CD4-positive, alpha-beta T cell (primary cell): ENCODE measurements around the gene CEP89. TPM values are rescaled to one million over a fixed set of nuclear protein-coding genes. Genes with fewer than 3 reads are reported as not detected.
"Not testable (repeated sequence)": the region's sequence is repeated elsewhere in the genome, so short reads cannot be mapped to it uniquely, and the experiment has no call there.

Experiments
- ATAC-seq: fragments of 200-7000 bp; cut with Tn5 transposase; one replicate; pipeline ENCODE4 v1.10.0; 2022; ENCODE audit warnings: mild to moderate bottlenecking; ENCODE audit not compliant: poor library complexity
- CTCF ChIA-PET: fragments of 350-600 bp; sonication (Branson Sonifier 250); formaldehyde crosslinking; loops from one replicate; lab custom pipeline; 2021; ENCODE audit warnings: antibody characterized with exemption, inconsistent platforms; lab: Charles Lee
- POLR2A ChIA-PET: fragments of 350-600 bp; sonication (Branson Sonifier 250); formaldehyde crosslinking; loops from one replicate; lab custom pipeline; 2021; ENCODE audit warnings: antibody characterized with exemption, inconsistent platforms; lab: Charles Lee
- DNase-seq, 14 experiments: peaks; one replicate each; pipeline ENCODE4 v3.0.0-alpha.2; 2013 to 2020; ENCODE audit warnings: mixed read lengths in 2 of 14
- H3K27ac ChIP-seq, 2 donors: one replicate each; pipeline versions ENCODE4 v1.5.1 to v1.7.0; 2013; ENCODE audit warnings: low read length in 2 of 2, low read depth in 1 of 2, mild to moderate bottlenecking in 1 of 2
- H3K27me3 ChIP-seq, 2 experiments: 1 replicate in 1 of 2; 2 replicates in 1 of 2; pipeline versions ENCODE4 v1.6.1 to v1.7.0; 2013; ENCODE audit warnings: low read length in 2 of 2, control low read depth in 1 of 2, mild to moderate bottlenecking in 1 of 2, moderate library complexity in 1 of 2; ENCODE audit not compliant: insufficient read depth in 2 of 2, control insufficient read depth in 1 of 2
- H3K36me3 ChIP-seq: one replicate; pipeline ENCODE4 v1.6.1; 2013; ENCODE audit warnings: low read length, control low read depth; ENCODE audit not compliant: insufficient read depth
- H3K4me1 ChIP-seq: one replicate; pipeline ENCODE4 v1.6.1; 2013; ENCODE audit warnings: low read length, control low read depth; ENCODE audit not compliant: insufficient read depth
- H3K4me3 ChIP-seq: one replicate; pipeline ENCODE4 v1.5.1; 2013; ENCODE audit warnings: mild to moderate bottlenecking, low read length, moderate library complexity
- H3K9me3 ChIP-seq, 2 experiments: 1 replicate in 1 of 2; 2 replicates in 1 of 2; pipeline versions ENCODE4 v1.6.1 to v1.7.0; 2013; ENCODE audit warnings: low read length in 2 of 2, mild to moderate bottlenecking in 2 of 2, control low read depth in 1 of 2, moderate library complexity in 1 of 2; ENCODE audit not compliant: control insufficient read depth in 1 of 2, insufficient read depth in 1 of 2
- H3K27ac Mint-ChIP-seq: one replicate; pipeline ENCODE4 v1.8.0; 2020; ENCODE audit warnings: mixed read lengths
- H3K27me3 Mint-ChIP-seq: one replicate; pipeline ENCODE4 v1.8.0; 2021; ENCODE audit warnings: mixed read lengths
- H3K36me3 Mint-ChIP-seq: one replicate; pipeline ENCODE4 v1.8.0; 2021; ENCODE audit warnings: low read depth, mixed read lengths
- H3K4me1 Mint-ChIP-seq: one replicate; pipeline ENCODE4 v1.8.0; 2021; ENCODE audit warnings: low read depth, mixed read lengths
- H3K4me3 Mint-ChIP-seq: one replicate; pipeline ENCODE4 v1.8.0; 2020; ENCODE audit warnings: mild to moderate bottlenecking, mixed read lengths
- H3K9me3 Mint-ChIP-seq: one replicate; pipeline ENCODE4 v1.8.0; 2020; ENCODE audit warnings: mixed read lengths
- CTCF ChIP-seq: fragments of 200-600 bp; IDR thresholded peaks from one replicate; pipeline ENCODE4 v1.8.0; 2022; ENCODE audit warnings: antibody characterized with exemption, mild to moderate bottlenecking
- intact Hi-C, 2 experiments: fragments of 100-400 bp; cut with DNase I in 1 of 2; cut with micrococcal nuclease in 1 of 2; formaldehyde crosslinking; loops; one replicate each; pipeline versions ENCODE4 v1.15.1 to v1.9.0; 2023 to 2025; cut with DNase I, micrococcal nuclease
- total RNA-seq, 174 experiments: library from RNA in 2 of 174; stranded (reverse) in 2 of 174; gene quantifications; one replicate each; pipeline ENCODE4 v1.2.3 and lab custom pipeline; 2021 to 2026

Gene CEP89
- total RNA-seq, 2 experiments from 2014 or later, result 4.0 to 5.1 TPM

GRCh38 chr19:32869966-32870573, 101.7 kb downstream of the CEP89 start:
- Mint-ChIP-seq H3K36me3 (no peaks in the 10 kb centered on the region), H3K4me3 (no peak overlapping the region), H3K4me1 (no peaks in the 10 kb centered on the region), H3K27ac (no peak overlapping the region), H3K27me3 (no peaks in the 10 kb centered on the region), H3K9me3 (no peaks in the 10 kb centered on the region)
- Histone ChIP-seq H3K36me3 (no peaks in the 10 kb centered on the region), H3K9me3 (no peaks in the 10 kb centered on the region), H3K27me3 (no peaks in the 10 kb centered on the region), H3K4me1 (no peaks in the 10 kb centered on the region), H3K4me3 (no peak overlapping the region), H3K27ac (no peak overlapping the region)
- no peak for TF ChIP-seq CTCF
- DNase-seq (no peak), ATAC-seq (no peak)
- intact Hi-C loops, result no loop called here
- POLR2A ChIA-PET, result no interaction called here
- CTCF ChIA-PET, result no interaction called here

- no peaks in the 10 kb centered on the region for H3K27me3 ChIP-seq
- no peaks in the 10 kb centered on the region for H3K9me3 ChIP-seq
- no peaks in the 10 kb centered on the region for H3K9me3 Mint-ChIP-seq
- intact Hi-C loops, result no loop called here
- no peak within 1 kb of the TSS for H3K4me3 ChIP-seq
- H3K36me3 Mint-ChIP-seq, result no peaks in the 10 kb centered on the region
- no peak for ATAC-seq
- no peak for DNase-seq
- no peak within 1 kb of the TSS for H3K4me3 Mint-ChIP-seq
- no peaks in the 10 kb centered on the region for H3K36me3 ChIP-seq
- no peaks in the 10 kb centered on the region for H3K4me1 Mint-ChIP-seq
- no peak for TF ChIP-seq CTCF
- ChIA-PET CTCF (no interaction called here), POLR2A (no interaction called here)
- H3K27ac Mint-ChIP-seq, result no peak within 1 kb of the TSS
- no peaks in the 10 kb centered on the region for H3K27me3 Mint-ChIP-seq
- no peaks in the 10 kb centered on the region for H3K4me1 ChIP-seq
- no peak within 1 kb of the TSS for H3K27ac ChIP-seq
These were observed 102.3 kb downstream of the CEP89 start, which contains the start of gene SLC7A9 for GRCh38 chr19:32869369-32869965. Gene SLC7A9 (minus strand): TSS chr19:32869767. CDS start chr19:32868534, 1,233 bp downstream.

GRCh38 chr19:32868206-32868950, 103.4 kb downstream of the CEP89 start:
- ChIA-PET CTCF (no interaction called here), POLR2A (no interaction called here)
- no peak overlapping the region for H3K27ac ChIP-seq
- DNase-seq (no peak), ATAC-seq (no peak)
- Mint-ChIP-seq H3K9me3 (no peaks in the 10 kb centered on the region), H3K36me3 (no peaks in the 10 kb centered on the region), H3K27me3 (no peaks in the 10 kb centered on the region), H3K27ac (no peak overlapping the region), H3K4me1 (no peaks in the 10 kb centered on the region), H3K4me3 (no peak overlapping the region)
- intact Hi-C loops, result no loop called here
- H3K27me3 ChIP-seq, result no peaks in the 10 kb centered on the region
- no peaks in the 10 kb centered on the region for H3K4me1 ChIP-seq
- TF ChIP-seq CTCF, result no peak
- no peaks in the 10 kb centered on the region for H3K9me3 ChIP-seq
- H3K36me3 ChIP-seq, result no peaks in the 10 kb centered on the region
- no peak overlapping the region for H3K4me3 ChIP-seq

- H3K27ac ChIP-seq, H3K9me3 ChIP-seq, H3K27ac Mint-ChIP-seq, ATAC-seq, H3K36me3 Mint-ChIP-seq, H3K4me1 ChIP-seq, intact Hi-C loops, H3K27me3 ChIP-seq, H3K36me3 ChIP-seq, DNase-seq, H3K27me3 Mint-ChIP-seq, H3K4me3 ChIP-seq, H3K4me1 Mint-ChIP-seq, POLR2A ChIA-PET, CTCF ChIA-PET, H3K9me3 Mint-ChIP-seq, H3K4me3 Mint-ChIP-seq: not testable (repeated sequence)
These were observed 104.3 kb downstream of the CEP89 start for GRCh38 chr19:32867436-32867835.
